AG10803 (cell line): Measurements from ENCODE around the gene UNC13D.

Experiments used
- DNase-seq: peaks from one replicate; pipeline ENCODE4 v3.0.0; 2010; ENCODE audit warnings: low read depth
- H3K4me3 ChIP-seq: 2 replicates; pipeline ENCODE4 v1.5.1; 2011; ENCODE audit warnings: mild to moderate bottlenecking, low read length, control low read depth
- TF ChIP-seq, protein P1 (sequence below): conservative IDR thresholded peaks from 2 replicates; pipeline ENCODE4 v1.5.1; 2011; ENCODE audit warnings: mild to moderate bottlenecking, low read length, control low read depth, inconsistent platforms

UNC13D gene

DNA sequence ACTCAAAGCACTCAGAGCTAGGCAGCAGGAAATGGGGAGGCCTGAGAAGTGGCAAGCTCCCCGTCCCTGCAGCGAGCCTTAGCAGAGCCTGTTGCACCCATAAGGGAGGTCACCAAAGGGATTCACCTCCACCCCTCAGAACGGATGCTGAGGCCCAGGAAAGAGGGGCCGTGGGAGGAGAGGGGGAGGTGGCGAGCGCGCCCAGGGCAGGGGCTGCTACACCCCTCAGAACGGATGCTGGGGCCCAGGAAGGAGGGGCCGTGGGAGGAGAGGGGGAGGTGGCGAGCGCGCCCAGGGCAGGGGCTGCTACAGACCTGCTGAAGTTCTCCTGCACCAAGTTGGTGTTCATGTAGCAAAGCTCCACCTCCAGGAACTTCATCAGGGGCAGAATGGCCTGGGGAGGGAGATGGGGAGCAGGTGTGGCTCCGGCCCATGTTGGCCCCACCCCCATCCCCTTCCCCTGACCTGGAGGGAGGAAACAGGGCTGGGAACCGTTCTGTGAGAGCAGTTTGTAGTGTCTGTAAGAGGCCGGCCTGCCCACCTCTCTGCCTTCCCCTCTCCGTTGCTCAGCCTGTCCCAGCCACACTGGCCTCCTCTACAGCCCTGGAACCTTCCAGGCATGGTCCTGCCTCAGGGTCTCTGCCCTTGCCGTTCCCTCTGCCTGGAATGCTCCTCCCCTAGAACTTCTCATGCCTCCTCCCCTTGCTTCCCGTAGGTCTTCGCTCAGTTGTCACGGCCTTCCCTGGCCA lies 11.4 kb downstream of the UNC13D start:
- TF ChIP-seq, protein P1, sequence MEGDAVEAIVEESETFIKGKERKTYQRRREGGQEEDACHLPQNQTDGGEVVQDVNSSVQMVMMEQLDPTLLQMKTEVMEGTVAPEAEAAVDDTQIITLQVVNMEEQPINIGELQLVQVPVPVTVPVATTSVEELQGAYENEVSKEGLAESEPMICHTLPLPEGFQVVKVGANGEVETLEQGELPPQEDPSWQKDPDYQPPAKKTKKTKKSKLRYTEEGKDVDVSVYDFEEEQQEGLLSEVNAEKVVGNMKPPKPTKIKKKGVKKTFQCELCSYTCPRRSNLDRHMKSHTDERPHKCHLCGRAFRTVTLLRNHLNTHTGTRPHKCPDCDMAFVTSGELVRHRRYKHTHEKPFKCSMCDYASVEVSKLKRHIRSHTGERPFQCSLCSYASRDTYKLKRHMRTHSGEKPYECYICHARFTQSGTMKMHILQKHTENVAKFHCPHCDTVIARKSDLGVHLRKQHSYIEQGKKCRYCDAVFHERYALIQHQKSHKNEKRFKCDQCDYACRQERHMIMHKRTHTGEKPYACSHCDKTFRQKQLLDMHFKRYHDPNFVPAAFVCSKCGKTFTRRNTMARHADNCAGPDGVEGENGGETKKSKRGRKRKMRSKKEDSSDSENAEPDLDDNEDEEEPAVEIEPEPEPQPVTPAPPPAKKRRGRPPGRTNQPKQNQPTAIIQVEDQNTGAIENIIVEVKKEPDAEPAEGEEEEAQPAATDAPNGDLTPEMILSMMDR: no peak
- H3K4me3 ChIP-seq: no peak overlapping the region
- DNase-seq: no peak

DNA sequence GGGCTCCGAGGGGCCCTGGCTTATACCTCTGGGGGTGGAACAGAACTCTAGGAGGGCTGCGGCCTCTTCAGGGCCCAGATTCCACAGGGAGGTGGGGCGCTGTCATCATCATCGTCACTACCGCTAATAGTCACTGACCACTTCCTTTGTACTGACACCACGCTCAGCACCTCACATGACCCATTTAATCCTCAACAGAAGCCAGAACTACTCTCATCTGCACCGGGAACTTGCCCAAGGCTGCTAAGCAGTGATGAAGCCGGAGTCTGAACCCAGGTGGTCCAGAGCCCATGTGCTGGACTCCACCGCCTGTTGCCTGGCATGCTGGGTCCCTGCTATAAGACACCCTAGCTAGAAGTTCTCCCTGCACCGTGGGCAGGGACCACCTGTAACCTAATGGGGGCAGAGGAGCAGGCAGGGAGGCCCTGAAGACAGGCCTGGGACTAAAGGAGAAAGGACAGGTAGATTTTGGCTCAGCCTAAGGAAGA lies 12.0 kb downstream of the UNC13D start:
- no peak overlapping the region for H3K4me3 ChIP-seq
- TF ChIP-seq, protein P1: no peak
- peak; percentile 72 for DNase-seq

DNA sequence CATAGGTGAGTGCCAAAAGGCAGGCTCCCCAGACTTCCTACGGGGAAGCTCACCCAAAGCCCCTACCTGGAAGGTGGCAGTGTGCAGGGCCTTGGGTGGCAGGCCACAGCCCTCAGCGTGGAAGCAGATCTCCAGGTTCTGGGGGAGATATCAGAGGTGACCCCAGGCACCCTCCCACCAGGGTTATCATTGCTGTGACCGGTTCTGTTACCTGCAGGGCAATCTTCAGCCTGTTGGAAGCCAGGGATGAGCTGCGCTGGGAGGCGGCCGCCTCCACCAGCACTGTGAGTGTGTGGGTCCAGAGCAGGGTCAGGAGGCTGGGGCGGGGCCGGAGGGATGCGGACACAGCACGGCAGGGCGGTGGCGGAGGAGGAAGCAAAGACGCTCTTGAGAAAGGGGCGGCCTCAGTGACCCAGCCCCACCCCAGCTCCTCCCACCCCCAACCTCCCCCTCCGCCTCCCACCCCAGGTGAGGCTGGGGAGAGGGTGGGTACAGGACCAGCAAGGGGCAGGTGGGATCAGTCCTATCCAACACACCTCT lies 13.1 kb downstream of the UNC13D start:
- TF ChIP-seq, protein P1: no peak
- no peak for DNase-seq
- H3K4me3 ChIP-seq: no peak overlapping the region

DNA sequence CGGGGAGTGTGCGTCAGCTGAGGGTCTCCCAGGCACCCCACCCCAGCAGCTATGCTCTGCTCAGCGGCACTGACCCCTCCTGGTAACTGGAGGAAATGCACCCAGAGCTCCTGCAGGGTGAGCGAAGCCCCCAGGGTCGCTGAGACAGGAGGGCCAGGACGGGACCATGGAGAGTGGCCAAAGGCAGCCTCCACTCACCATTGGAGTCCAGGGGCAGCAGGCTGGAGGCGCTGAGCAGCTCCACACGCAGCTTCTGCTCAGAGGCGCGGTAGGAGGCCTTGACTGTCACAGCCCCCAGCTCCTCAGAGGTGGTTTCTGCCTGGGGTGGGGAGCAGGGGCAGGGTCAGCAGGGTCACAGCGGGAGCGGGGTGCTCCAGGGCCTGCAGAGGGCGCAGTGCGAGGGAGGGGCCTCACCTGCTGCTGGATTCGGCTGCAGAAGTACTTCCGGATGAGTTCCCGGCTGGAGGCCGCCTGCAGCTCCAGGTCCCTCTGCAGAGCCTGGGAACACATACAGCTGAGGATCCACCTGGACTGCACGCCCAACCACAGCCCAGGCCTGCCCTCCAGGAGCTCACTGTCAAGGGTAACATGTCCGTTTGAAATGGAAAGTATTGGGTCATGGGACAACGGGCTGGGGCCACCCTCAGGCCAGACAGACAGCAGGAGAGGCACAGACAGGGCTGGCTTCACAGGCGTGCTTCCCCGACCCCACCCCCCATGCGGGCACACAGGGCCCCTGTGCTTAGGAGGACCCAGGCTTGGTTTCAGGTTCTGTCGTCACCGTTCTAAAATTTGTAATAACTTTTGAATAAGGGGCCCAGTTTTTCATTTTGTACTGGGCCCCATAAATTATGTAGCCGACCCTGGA lies 13.8 kb downstream of the UNC13D start:
- DNase-seq: no peak
- TF ChIP-seq, protein P1: peak; percentile 51
- H3K4me3 ChIP-seq: no peak overlapping the region

DNA sequence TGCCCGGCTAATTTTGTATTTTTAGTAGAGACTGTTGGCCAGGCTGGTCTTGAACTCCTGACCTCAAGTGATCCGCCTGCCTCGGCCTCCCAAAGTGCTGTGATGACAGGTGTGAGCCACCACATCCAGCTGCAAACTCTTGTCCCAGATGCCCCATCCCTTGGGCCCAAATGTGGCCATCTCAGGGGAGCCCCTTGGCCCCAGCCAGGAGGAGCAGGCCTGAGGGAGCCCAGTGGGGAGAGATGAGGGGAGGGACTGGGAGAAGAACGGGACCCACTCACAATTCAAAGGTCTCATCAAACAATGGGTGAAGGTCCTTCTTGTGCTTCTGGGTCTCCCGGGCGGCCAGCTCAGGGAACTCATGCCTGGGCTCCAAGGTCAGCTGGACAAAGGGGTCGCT lies 14.5 kb downstream of the UNC13D start:
- H3K4me3 ChIP-seq: no peak overlapping the region
- no peak for DNase-seq
- TF ChIP-seq, protein P1: no peak

DNA sequence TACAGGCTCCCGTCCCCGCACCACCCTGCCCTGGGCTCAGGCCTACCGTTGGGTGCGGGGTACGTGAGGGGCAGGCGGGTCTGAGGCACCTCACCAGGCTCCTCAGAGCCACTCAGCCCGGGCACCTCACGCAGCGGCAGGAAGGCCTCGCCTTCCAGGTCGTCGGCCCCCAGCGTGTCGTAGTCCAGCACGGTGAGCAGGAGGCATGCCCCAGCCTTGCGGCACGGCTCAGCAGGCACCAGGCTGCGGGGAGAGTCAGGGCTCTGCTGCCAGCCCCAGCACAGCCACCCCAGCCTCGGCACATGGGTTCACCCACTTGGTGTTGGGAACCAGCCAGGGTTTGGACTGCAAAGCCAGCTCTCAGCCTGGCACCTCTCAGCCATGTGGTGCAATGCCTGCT lies 15.5 kb downstream of the UNC13D start:
- TF ChIP-seq, protein P1: no peak
- no peak for DNase-seq

More for the DNA sequence above, 15.5 kb downstream of the UNC13D start:
- H3K4me3 ChIP-seq: no peak overlapping the region
